Endothelial cell of umbilical vein (primary cell): ENCODE data around the gene SENP6. TPM values are rescaled to one million over a fixed set of nuclear protein-coding genes. Genes with fewer than 3 reads are reported as not detected.

Experiments
- BruUV-seq: library from RNA; stranded (reverse); fragments of 400-500 nt; replicated peaks from 2 replicates; lab custom pipeline; 2021; lab: Mats Ljungman, UMichigan
- CTCF ChIA-PET: fragments of 300-600, 350-600 bp; sonication (Branson Sonifier 250); formaldehyde crosslinking; loops from one replicate; lab custom pipeline; 2021; ENCODE audit warnings: antibody characterized with exemption, inconsistent platforms; lab: Charles Lee
- POLR2A ChIA-PET: fragments of 300-600, 350-600 bp; sonication (Branson Sonifier 250); formaldehyde crosslinking; loops from one replicate; lab custom pipeline; 2021; ENCODE audit warnings: antibody characterized with exemption, inconsistent platforms; lab: Charles Lee
- DNase-seq: peaks from one replicate; pipeline ENCODE4 v3.0.0-alpha.2; 2011; ENCODE audit warnings: low read depth, low spot score
- FAIRE-seq: peaks from 2 replicates; lab custom pipeline; 2011; peaks lifted over from hg19 to GRCh38; lab: Jason Lieb, UNC
- H2AFZ ChIP-seq: 2 replicates; pipeline ENCODE4 v1.6.0; 2012; ENCODE audit warnings: low read depth, low read length, control low read depth, inconsistent platforms
- H3K27ac ChIP-seq: 2 replicates; pipeline ENCODE4 v1.5.1; 2011; ENCODE audit warnings: low read depth, mild to moderate bottlenecking, control low read depth, low read length, moderate library complexity; ENCODE audit not compliant: insufficient read depth
- H3K27me3 ChIP-seq, 2 experiments: 2 replicates each; pipeline versions ENCODE4 v1.6.0 to v1.6.1; 2011; ENCODE audit warnings: low read length in 2 of 2, mixed read lengths in 1 of 2; ENCODE audit not compliant: control insufficient read depth in 2 of 2, insufficient read depth in 2 of 2
- H3K36me3 ChIP-seq, 2 experiments: 2 replicates in 1 of 2; 3 replicates in 1 of 2; pipeline ENCODE4 v1.5.1; 2011; ENCODE audit warnings: low read length in 2 of 2, mild to moderate bottlenecking in 1 of 2, moderate library complexity in 1 of 2; ENCODE audit not compliant: control insufficient read depth in 2 of 2, insufficient read depth in 2 of 2; ENCODE audit errors: extremely low read depth in 1 of 2
- H3K4me1 ChIP-seq: 3 replicates; pipeline ENCODE4 v1.5.1; 2011; ENCODE audit warnings: mild to moderate bottlenecking, low read length; ENCODE audit not compliant: control insufficient read depth, insufficient read depth; ENCODE audit errors: extremely low read depth
- H3K4me2 ChIP-seq: 2 replicates; pipeline ENCODE4 v1.6.1; 2011; ENCODE audit warnings: low read length, control low read depth, mixed read lengths; ENCODE audit not compliant: insufficient read depth
- H3K4me3 ChIP-seq, 3 experiments: fragments of 200-600 bp in 1 of 3; sonication (generic), shearing (Covaris generic) in 1 of 3; replicated peaks in 1 of 3; 2 replicates each; pipeline ENCODE4 v1.5.1; 2011 to 2016; ENCODE audit warnings: control low read depth in 3 of 3, low read length in 3 of 3, mild to moderate bottlenecking in 2 of 3, inconsistent platforms in 1 of 3, low read depth in 1 of 3, moderate library complexity in 1 of 3; ENCODE audit not compliant: insufficient read depth in 1 of 3
- H3K79me2 ChIP-seq: 2 replicates; pipeline ENCODE4 v1.6.0; 2012; ENCODE audit warnings: low read length, inconsistent platforms; ENCODE audit not compliant: control insufficient read depth, insufficient read depth
- H3K9ac ChIP-seq: replicated peaks from 2 replicates; pipeline ENCODE3; 2011; ENCODE audit warnings: low read length, control low read depth; ENCODE audit not compliant: insufficient read depth; ENCODE audit errors: extremely low read depth
- H3K9me1 ChIP-seq: replicated peaks from 3 replicates; pipeline ENCODE4 v1.6.0; 2011; ENCODE audit warnings: mild to moderate bottlenecking, low read length; ENCODE audit not compliant: control insufficient read depth, insufficient read depth; ENCODE audit errors: extremely low read depth
- H3K9me3 ChIP-seq: replicated peaks from 2 replicates; pipeline ENCODE4 v1.5.1; 2012; ENCODE audit warnings: low read length, inconsistent platforms; ENCODE audit not compliant: control insufficient read depth, insufficient read depth
- H4K20me1 ChIP-seq: replicated peaks from 2 replicates; pipeline ENCODE3; 2011; ENCODE audit warnings: mild to moderate bottlenecking, low read length; ENCODE audit not compliant: control insufficient read depth, insufficient read depth; ENCODE audit errors: extremely low read depth
- EZH2 ChIP-seq: IDR thresholded peaks from 2 replicates; pipeline ENCODE4 v1.6.1; 2012; ENCODE audit warnings: borderline replicate concordance, low read depth, mild to moderate bottlenecking, moderate library complexity, low read length, inconsistent platforms; ENCODE audit not compliant: severe bottlenecking
- FOS ChIP-seq: IDR thresholded peaks from 2 replicates; pipeline ENCODE4 v1.6.1; 2011; ENCODE audit warnings: mild to moderate bottlenecking, low read length, moderate library complexity, borderline replicate concordance; ENCODE audit not compliant: insufficient read depth
- GATA2 ChIP-seq: IDR thresholded peaks from 2 replicates; pipeline ENCODE4 v1.7.0; 2011; ENCODE audit warnings: low read depth, mild to moderate bottlenecking, moderate library complexity, mixed read lengths, low read length; ENCODE audit not compliant: insufficient read length, insufficient read depth
- JUN ChIP-seq: IDR thresholded peaks from 2 replicates; pipeline ENCODE4 v1.6.1; 2011; ENCODE audit warnings: borderline replicate concordance, low read depth; ENCODE audit not compliant: insufficient read length, insufficient read depth
- MAX ChIP-seq: IDR thresholded peaks from 2 replicates; pipeline ENCODE4 v1.6.1; 2011; ENCODE audit not compliant: insufficient read depth, insufficient read length
- MYC ChIP-seq: IDR thresholded peaks from one replicate; pipeline ENCODE4 v1.6.1; 2011; ENCODE audit warnings: mild to moderate bottlenecking, low read depth, low read length
- POLR2A ChIP-seq: IDR thresholded peaks from 2 replicates; pipeline ENCODE4 v1.6.1; 2012; ENCODE audit warnings: low read depth, mild to moderate bottlenecking, control low read depth, low read length
- POLR2AphosphoS5 ChIP-seq: IDR thresholded peaks from 2 replicates; pipeline ENCODE4 v1.6.1; 2012; ENCODE audit warnings: low read depth, mild to moderate bottlenecking, control low read depth, low read length, moderate library complexity; ENCODE audit not compliant: insufficient read depth
- dilution Hi-C: fragments of 300-500 bp; cut with MboI; formaldehyde crosslinking; loops from one replicate; pipeline ENCODE4 v1.15.0; 2019; ENCODE audit warnings: low sequenced_read_pairs; ENCODE audit not compliant: extremely low pct_ligation_motif_present
- intact Hi-C: fragments of 100-400 bp; cut with micrococcal nuclease; formaldehyde crosslinking; loops from one replicate; pipeline ENCODE4 v1.10.0; 2022
- polyA plus RNA-seq, 4 experiments: library from polyadenylated mRNA; depleted of rRNA in 3 of 4; stranded (reverse) in 3 of 4; unstranded in 1 of 4; fragments of >200 nt; gene quantifications; 2 replicates each; pipeline versions ENCODE4 v1.2.1 to v1.2.3, GENCODE V29; 2011 to 2012; ENCODE audit warnings: missing spikeins in 1 of 4
- total RNA-seq: library from RNA; stranded (reverse); gene quantifications from 2 replicates; pipeline ENCODE4 v1.2.3, GENCODE V29; 2021
- TF ChIP-seq, protein P1 (sequence below), 2 donors: IDR thresholded peaks; 1 replicate in 1 of 2; 2 replicates in 1 of 2; pipeline ENCODE4 v1.5.1; 2011; ENCODE audit warnings: low read length in 2 of 2, mild to moderate bottlenecking in 2 of 2, moderate library complexity in 2 of 2, control low read depth in 1 of 2, inconsistent platforms in 1 of 2, low read depth in 1 of 2; ENCODE audit not compliant: insufficient read depth in 1 of 2; ENCODE audit errors: extremely low read depth in 1 of 2

SENP6 gene
- total and polyA plus RNA-seq, 2 donors (not counting 3 experiments of a cell fraction or from before 2014, with no cell fraction given), result 11.5 to 99.1 TPM

DNA sequence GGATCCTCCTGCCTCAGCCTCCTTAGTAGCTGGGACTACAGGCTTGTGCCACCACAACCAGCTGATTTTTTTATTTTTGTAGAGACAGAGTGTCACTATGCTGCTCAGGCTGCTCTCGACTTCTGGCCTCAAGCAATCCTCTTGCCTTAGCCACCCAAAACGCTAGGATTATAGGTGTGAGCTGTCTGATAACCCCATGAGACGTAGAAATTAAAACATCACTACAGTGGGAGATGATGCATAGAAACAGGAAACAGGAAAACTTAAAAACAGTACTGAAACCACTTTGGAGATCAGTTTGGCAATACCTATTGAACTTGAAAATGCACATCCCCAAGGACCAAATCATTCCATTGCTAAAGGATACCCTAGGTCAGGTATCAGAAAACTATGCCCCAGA, 10.8 kb downstream of the SENP6 start:
- H3K9me1 ChIP-seq, result no peaks in the 10 kb centered on the region
- no TSS peak for BruUV-seq
- H3K9me3 ChIP-seq, result no peaks in the 10 kb centered on the region
- CTCF ChIA-PET, result interaction anchor here (2.5 kb wide), 1 partner anchor 8 kb away, joined by 9 read pairs; no protein-coding TSS in a partner anchor
- H3K4me1 ChIP-seq, result peaks cover 28% of the 10 kb centered on the region
- dilution Hi-C loops, result no loop called here
- H3K4me2 ChIP-seq, result no peak overlapping the region
- H4K20me1 ChIP-seq, result peaks cover 19% of the 10 kb centered on the region
- FAIRE-seq, result no peak
- no peak for DNase-seq
- intact Hi-C loops, result no loop called here
- H3K27ac ChIP-seq, result no peak overlapping the region
- TF ChIP-seq JUN, result no peak
- TF ChIP-seq MAX, result no peak
- TF ChIP-seq FOS, result no peak
- TF ChIP-seq POLR2A, result no peak
- no peak for TF ChIP-seq POLR2AphosphoS5
- TF ChIP-seq EZH2, result no peak
- no peak for TF ChIP-seq MYC
- TF ChIP-seq, protein P1, sequence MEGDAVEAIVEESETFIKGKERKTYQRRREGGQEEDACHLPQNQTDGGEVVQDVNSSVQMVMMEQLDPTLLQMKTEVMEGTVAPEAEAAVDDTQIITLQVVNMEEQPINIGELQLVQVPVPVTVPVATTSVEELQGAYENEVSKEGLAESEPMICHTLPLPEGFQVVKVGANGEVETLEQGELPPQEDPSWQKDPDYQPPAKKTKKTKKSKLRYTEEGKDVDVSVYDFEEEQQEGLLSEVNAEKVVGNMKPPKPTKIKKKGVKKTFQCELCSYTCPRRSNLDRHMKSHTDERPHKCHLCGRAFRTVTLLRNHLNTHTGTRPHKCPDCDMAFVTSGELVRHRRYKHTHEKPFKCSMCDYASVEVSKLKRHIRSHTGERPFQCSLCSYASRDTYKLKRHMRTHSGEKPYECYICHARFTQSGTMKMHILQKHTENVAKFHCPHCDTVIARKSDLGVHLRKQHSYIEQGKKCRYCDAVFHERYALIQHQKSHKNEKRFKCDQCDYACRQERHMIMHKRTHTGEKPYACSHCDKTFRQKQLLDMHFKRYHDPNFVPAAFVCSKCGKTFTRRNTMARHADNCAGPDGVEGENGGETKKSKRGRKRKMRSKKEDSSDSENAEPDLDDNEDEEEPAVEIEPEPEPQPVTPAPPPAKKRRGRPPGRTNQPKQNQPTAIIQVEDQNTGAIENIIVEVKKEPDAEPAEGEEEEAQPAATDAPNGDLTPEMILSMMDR (IDR thresholded peaks at IDR 0.05; ENCODE audit: extremely low read depth in 1 of 2, insufficient read depth in 1 of 2, low read depth in 1 of 2, low read length in 2 of 2), result no peak
- no peak for TF ChIP-seq GATA2
- H3K79me2 ChIP-seq, result peaks cover 99% of the 10 kb centered on the region
- no peak overlapping the region for H2AFZ ChIP-seq
- POLR2A ChIA-PET, result no interaction called here
- H3K36me3 ChIP-seq, result no peaks in the 10 kb centered on the region
- no peak overlapping the region for H3K4me3 ChIP-seq
- H3K27me3 ChIP-seq, result no peaks in the 10 kb centered on the region
- H3K9ac ChIP-seq, result no peak overlapping the region
